Ovary (tissue), 3 donors: ENCODE results near the gene SLC2A13.

ENCODE experiments used
- CTCF ChIP-seq, 3 donors: fragments of 450-650 bp in 2 of 3; fragments of 200-600 bp in 1 of 3; IDR thresholded peaks; one replicate each; pipeline versions ENCODE4 v1.5.1 to v1.8.0; 2016 to 2022; ENCODE audit warnings: antibody characterized with exemption in 3 of 3, mild to moderate bottlenecking in 1 of 3
- POLR2A ChIP-seq: fragments of 450-650 bp; IDR thresholded peaks from one replicate; pipeline ENCODE4 v1.6.1; 2017; ENCODE audit warnings: antibody characterized with exemption, mild to moderate bottlenecking, moderate library complexity
- donor health status: DM: no; HTN: no; CAD: no.

GRCh38 chr12:39798977-39799376 is 306.9 kb downstream of the SLC2A13 start:
- TF ChIP-seq CTCF (IDR thresholded peaks at IDR 0.05), result no peak
- no peak for TF ChIP-seq POLR2A
